Measurements from ENCODE around the gene DOCK11.

DNA sequence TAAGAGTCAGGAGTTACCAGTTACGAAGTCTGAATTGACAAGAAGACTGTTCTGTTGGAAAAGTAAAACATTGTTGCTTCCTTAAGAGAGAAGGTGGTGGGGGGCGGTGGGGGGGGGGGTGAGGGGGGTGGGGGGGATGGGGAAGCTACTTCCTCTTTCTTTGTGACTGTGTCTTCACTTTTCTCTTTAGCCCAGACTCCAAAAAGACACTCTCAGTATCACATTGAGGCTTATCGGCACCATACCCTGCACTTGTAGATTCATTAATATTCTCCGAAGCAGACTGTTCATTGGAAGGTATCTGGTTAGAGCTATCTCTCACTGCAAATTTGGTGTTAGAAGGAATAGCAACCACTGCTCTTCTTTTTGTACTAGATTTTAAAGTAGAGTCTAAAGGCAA lies 137.2 kb downstream of the DOCK11 start:
- TF ChIP-seq CTCF (IDR thresholded peaks at IDR 0.05) (no peak), POLR2A (IDR thresholded peaks at IDR 0.05) (no peak)
